CD4-positive, alpha-beta T cell treated with Interleukin-17A for 1 hour (primary cell): Measurements from ENCODE around the gene PPP2R2D.

ENCODE experiments used
- DNase-seq: peaks from one replicate; pipeline ENCODE4 v3.0.0-alpha.2; 2020

The PPP2R2D gene

GRCh38 chr10:132003282-132003924 lies 102.6 kb downstream of the PPP2R2D start:
- DNase-seq, result no peak

GRCh38 chr10:132004052-132004451 lies 103.2 kb downstream of the PPP2R2D start:
- no peak for DNase-seq

- no peak for DNase-seq
These were observed 104.3 kb downstream of the PPP2R2D start for GRCh38 chr10:132005147-132005546.

GRCh38 chr10:132006966-132007365 lies 106.2 kb downstream of the PPP2R2D start:
- DNase-seq, result no peak

- DNase-seq, result no peak
These were observed 106.9 kb downstream of the PPP2R2D start for GRCh38 chr10:132007681-132008080.
